AG20443 (cell line): ENCODE results near the gene FCGR1A.
"Not testable (repeated sequence)": the region's sequence is repeated elsewhere in the genome, so short reads cannot be mapped to it uniquely, and the experiment has no call there.

Experiments used
- DNase-seq: peaks from one replicate; pipeline ENCODE4 v3.0.0; 2012; ENCODE audit warnings: low spot score, mixed read lengths

FCGR1A gene

GRCh38 chr1:149833144-149833543 lies 50.6 kb downstream of the FCGR1A start:
- DNase-seq: not testable (repeated sequence)

- not testable (repeated sequence) for DNase-seq
Observed at GRCh38 chr1:149841149-149841548, 58.7 kb downstream of the FCGR1A start.
